ENCODE measurements around the gene NUDT15. TPM values are rescaled to one million over a fixed set of nuclear protein-coding genes. Genes with fewer than 3 reads are reported as not detected.

The NUDT15 gene
- total and polyA plus RNA-seq, 10 of the 15 experiments (the other 5 are each of a cell fraction or from before 2014, with no cell fraction given) = 11.4 to 26.7 (median 18.0) TPM

DNA sequence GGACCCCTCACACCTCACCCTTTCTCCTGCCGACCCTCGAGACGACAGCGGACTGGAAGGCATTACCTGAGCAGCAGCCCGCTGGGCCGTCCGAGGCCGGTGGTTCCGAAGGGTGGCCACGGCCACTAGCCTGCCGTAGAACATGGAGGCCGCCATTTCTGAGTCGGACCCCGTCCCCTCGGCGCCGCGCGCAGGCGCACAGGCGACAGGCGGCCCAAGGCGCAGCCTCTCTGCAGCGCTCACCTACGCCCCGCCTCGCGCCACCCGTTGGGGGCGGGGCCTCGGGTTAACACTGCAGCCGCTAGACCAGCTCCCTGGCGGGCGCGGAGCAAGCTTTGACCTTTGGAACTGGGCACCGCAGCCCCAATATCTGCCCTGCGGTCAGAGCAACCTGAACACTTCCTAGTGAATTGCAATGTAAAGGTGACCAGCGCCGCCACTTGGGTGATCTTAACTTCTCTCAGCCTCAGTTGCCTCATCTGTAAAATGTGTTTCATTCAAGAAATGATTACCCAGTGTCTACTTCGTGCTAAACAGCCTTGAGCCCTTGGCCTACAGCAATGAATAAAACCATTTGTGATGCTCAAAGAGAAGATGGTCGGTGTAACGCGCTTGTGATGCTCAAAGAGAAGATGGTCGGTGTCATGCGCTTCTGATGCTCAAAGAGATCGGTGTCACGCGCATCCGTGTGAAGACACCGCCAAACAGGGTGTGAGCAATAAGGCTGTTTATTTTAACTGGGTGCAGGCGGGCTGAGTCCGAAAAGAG lies 36.2 kb upstream of the NUDT15 start, which contains the start of gene SUCLA2 (continued):
- TF ChIP-seq MTA2 (IDR thresholded peaks at IDR 0.05; ENCODE audit: low read depth) (no peak), ASH2L (IDR thresholded peaks at IDR 0.05; ENCODE audit: borderline replicate concordance, low read depth) (peak; percentile 91; the same call in 1 of the 2 replicates), NR2F1 (conservative IDR thresholded peaks at IDR 0.05) (peak; percentile 69; the same call in 1 of the 2 replicates), NFYA (IDR thresholded peaks at IDR 0.05; ENCODE audit: borderline replicate concordance, low read depth, low read length) (no peak), RFX5 (IDR thresholded peaks at IDR 0.05; ENCODE audit: low read depth, low read length) (no peak), NFXL1 (IDR thresholded peaks at IDR 0.05; ENCODE audit: borderline replicate concordance) (no peak), YY1 (IDR thresholded peaks at IDR 0.05; ENCODE audit: low read depth, low read length) (peak; percentile 98), PML (IDR thresholded peaks at IDR 0.05; ENCODE audit: low read length) (peak; percentile 66; the same call in 1 of the 2 replicates), JUND (IDR thresholded peaks at IDR 0.05; ENCODE audit: low read depth, low read length) (no peak), ZNF207 (IDR thresholded peaks at IDR 0.05; ENCODE audit: borderline replicate concordance) (no peak), SREBF1 (IDR thresholded peaks at IDR 0.05; ENCODE audit: low read length) (0 out of 2 replicates have a peak, but pooled peaks have one; percentile 22), YBX1 (IDR thresholded peaks at IDR 0.05) (no peak), GABPA (IDR thresholded peaks at IDR 0.05; ENCODE audit: low read depth) (no peak), MTA3 (IDR thresholded peaks at IDR 0.05; ENCODE audit: borderline replicate concordance, low read length) (no peak), SPI1 (IDR thresholded peaks at IDR 0.05; ENCODE audit: borderline replicate concordance, insufficient read depth, low read depth, low read length) (no peak), SP1 (IDR thresholded peaks at IDR 0.05; ENCODE audit: low read depth, low read length) (peak; percentile 25), EED (IDR thresholded peaks at IDR 0.05; ENCODE audit: low read depth) (no peak), RELA (IDR thresholded peaks at IDR 0.05; ENCODE audit: borderline replicate concordance, partially characterized antibody) (peak; percentile 13), TARDBP (IDR thresholded peaks at IDR 0.05; ENCODE audit: borderline replicate concordance) (no peak), ZBED1 (IDR thresholded peaks at IDR 0.05; ENCODE audit: borderline replicate concordance) (no peak), POLR2AphosphoS5 (IDR thresholded peaks at IDR 0.05; ENCODE audit: low read length) (peak; percentile 77; the same call in 1 of the 2 replicates), SMC3 (IDR thresholded peaks at IDR 0.05; ENCODE audit: borderline replicate concordance, low read length) (no peak), HCFC1 (IDR thresholded peaks at IDR 0.05; ENCODE audit: low read length) (peak; percentile 52; the same call in 1 of the 2 replicates), MEF2B (IDR thresholded peaks at IDR 0.05; ENCODE audit: partially characterized antibody, poor library complexity, severe bottlenecking) (no peak), RUNX3 (IDR thresholded peaks at IDR 0.05; ENCODE audit: low read length) (peak; percentile 51; the same call in 1 of the 2 replicates)
- TF ChIP-seq, protein P1, sequence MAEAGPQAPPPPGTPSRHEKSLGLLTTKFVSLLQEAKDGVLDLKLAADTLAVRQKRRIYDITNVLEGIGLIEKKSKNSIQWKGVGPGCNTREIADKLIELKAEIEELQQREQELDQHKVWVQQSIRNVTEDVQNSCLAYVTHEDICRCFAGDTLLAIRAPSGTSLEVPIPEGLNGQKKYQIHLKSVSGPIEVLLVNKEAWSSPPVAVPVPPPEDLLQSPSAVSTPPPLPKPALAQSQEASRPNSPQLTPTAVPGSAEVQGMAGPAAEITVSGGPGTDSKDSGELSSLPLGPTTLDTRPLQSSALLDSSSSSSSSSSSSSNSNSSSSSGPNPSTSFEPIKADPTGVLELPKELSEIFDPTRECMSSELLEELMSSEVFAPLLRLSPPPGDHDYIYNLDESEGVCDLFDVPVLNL (IDR thresholded peaks at IDR 0.05; ENCODE audit: low read depth, low read length) = 0 out of 2 replicates have a peak, but pooled peaks have one; percentile 27
- TF ChIP-seq, protein P2, sequence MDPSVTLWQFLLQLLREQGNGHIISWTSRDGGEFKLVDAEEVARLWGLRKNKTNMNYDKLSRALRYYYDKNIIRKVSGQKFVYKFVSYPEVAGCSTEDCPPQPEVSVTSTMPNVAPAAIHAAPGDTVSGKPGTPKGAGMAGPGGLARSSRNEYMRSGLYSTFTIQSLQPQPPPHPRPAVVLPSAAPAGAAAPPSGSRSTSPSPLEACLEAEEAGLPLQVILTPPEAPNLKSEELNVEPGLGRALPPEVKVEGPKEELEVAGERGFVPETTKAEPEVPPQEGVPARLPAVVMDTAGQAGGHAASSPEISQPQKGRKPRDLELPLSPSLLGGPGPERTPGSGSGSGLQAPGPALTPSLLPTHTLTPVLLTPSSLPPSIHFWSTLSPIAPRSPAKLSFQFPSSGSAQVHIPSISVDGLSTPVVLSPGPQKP (IDR thresholded peaks at IDR 0.05; ENCODE audit: low read depth, low read length) = no peak
- TF ChIP-seq, protein P3, sequence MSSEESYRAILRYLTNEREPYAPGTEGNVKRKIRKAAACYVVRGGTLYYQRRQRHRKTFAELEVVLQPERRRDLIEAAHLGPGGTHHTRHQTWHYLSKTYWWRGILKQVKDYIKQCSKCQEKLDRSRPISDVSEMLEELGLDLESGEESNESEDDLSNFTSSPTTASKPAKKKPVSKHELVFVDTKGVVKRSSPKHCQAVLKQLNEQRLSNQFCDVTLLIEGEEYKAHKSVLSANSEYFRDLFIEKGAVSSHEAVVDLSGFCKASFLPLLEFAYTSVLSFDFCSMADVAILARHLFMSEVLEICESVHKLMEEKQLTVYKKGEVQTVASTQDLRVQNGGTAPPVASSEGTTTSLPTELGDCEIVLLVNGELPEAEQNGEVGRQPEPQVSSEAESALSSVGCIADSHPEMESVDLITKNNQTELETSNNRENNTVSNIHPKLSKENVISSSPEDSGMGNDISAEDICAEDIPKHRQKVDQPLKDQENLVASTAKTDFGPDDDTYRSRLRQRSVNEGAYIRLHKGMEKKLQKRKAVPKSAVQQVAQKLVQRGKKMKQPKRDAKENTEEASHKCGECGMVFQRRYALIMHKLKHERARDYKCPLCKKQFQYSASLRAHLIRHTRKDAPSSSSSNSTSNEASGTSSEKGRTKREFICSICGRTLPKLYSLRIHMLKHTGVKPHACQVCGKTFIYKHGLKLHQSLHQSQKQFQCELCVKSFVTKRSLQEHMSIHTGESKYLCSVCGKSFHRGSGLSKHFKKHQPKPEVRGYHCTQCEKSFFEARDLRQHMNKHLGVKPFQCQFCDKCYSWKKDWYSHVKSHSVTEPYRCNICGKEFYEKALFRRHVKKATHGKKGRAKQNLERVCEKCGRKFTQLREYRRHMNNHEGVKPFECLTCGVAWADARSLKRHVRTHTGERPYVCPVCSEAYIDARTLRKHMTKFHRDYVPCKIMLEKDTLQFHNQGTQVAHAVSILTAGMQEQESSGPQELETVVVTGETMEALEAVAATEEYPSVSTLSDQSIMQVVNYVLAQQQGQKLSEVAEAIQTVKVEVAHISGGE (CRISPR knock-in tag; IDR thresholded peaks at IDR 0.05) = no peak

All from GM12878 (cell line).